A673 (cell line): ENCODE measurements around the gene MLPH. TPM values are rescaled to one million over a fixed set of nuclear protein-coding genes. Genes with fewer than 3 reads are reported as not detected.
A peak's percentile ranks its signal among the peaks of the same experiment; 100 is the strongest.

Experiments
- BruUV-seq: library from RNA; stranded (reverse); fragments of 400-500 nt; replicated peaks from 2 replicates; lab custom pipeline; 2021; lab: Mats Ljungman, UMichigan
- CTCF ChIA-PET: fragments of 300-600 bp; sonication (Branson Sonifier 250); formaldehyde crosslinking; loops from one replicate; lab custom pipeline; 2022; ENCODE audit warnings: antibody characterized with exemption; lab: Charles Lee
- POLR2A ChIA-PET: fragments of 300-600 bp; sonication (Branson Sonifier 250); formaldehyde crosslinking; loops from one replicate; lab custom pipeline; 2022; ENCODE audit warnings: antibody characterized with exemption; ENCODE audit not compliant: low non-redundant PET; lab: Charles Lee
- DNase-seq: peaks from one replicate; pipeline ENCODE4 v3.0.0-alpha.2; 2015; ENCODE audit warnings: low spot score
- H3K27ac ChIP-seq: fragments of 200-600 bp; sonication (generic); 2 replicates; pipeline ENCODE4 v1.5.1; 2016; ENCODE audit warnings: mixed run types, low read depth, mild to moderate bottlenecking, mixed read lengths, antibody characterized with exemption, low read length; ENCODE audit not compliant: poor library complexity, severe bottlenecking
- H3K27me3 ChIP-seq: fragments of 200-600 bp; sonication (generic); replicated peaks from 2 replicates; pipeline ENCODE4 v1.6.1; 2017; ENCODE audit warnings: mixed run types, low read depth, mild to moderate bottlenecking, mixed read lengths, antibody characterized with exemption, low read length; ENCODE audit not compliant: insufficient read depth, poor library complexity
- H3K36me3 ChIP-seq: fragments of 200-600 bp; sonication (generic); 2 replicates; pipeline ENCODE4 v1.6.1; 2016; ENCODE audit warnings: mixed run types, mild to moderate bottlenecking, mixed read lengths, antibody characterized with exemption, low read length; ENCODE audit not compliant: insufficient read depth, poor library complexity, severe bottlenecking
- H3K4me1 ChIP-seq: fragments of 200-600 bp; sonication (generic); 2 replicates; pipeline ENCODE4 v1.6.1; 2017; ENCODE audit warnings: mixed run types, mild to moderate bottlenecking, mixed read lengths, antibody characterized with exemption, low read length; ENCODE audit not compliant: insufficient read depth, poor library complexity, severe bottlenecking
- H3K4me3 ChIP-seq: fragments of 200-600 bp; sonication (generic); 2 replicates; pipeline ENCODE4 v1.5.1; 2016; ENCODE audit warnings: low read depth, mixed run types, mild to moderate bottlenecking, mixed read lengths, low read length; ENCODE audit not compliant: poor library complexity, severe bottlenecking
- H3K9me3 ChIP-seq: fragments of 200-600 bp; sonication (generic); 2 replicates; pipeline ENCODE4 v1.6.1; 2016; ENCODE audit warnings: mixed run types, low read depth, mild to moderate bottlenecking, mixed read lengths, antibody characterized with exemption, low read length; ENCODE audit not compliant: poor library complexity, severe bottlenecking
- EZH2 ChIP-seq: fragments of 200-600 bp; sonication (generic); IDR thresholded peaks from 2 replicates; pipeline ENCODE4 v1.6.1; 2017; ENCODE audit warnings: borderline replicate concordance, low read depth, mild to moderate bottlenecking, mixed read lengths, antibody characterized with exemption, low read length; ENCODE audit not compliant: poor library complexity, severe bottlenecking
- intact Hi-C: fragments of 100-400 bp; cut with micrococcal nuclease; formaldehyde crosslinking; loops from one replicate; pipeline ENCODE4 v1.10.0; 2022; ENCODE audit not compliant: unreplicated experiment
- total RNA-seq: library from RNA; stranded (reverse); gene quantifications from 2 replicates; pipeline ENCODE4 v1.2.3, GENCODE V29; 2021
- TF ChIP-seq, protein P1 (sequence below): fragments of 300-800, 200-600 bp; sonication (generic); conservative IDR thresholded peaks from 2 replicates; pipeline ENCODE4 v1.5.1; 2017; ENCODE audit warnings: low read depth, mild to moderate bottlenecking, antibody characterized with exemption, low read length, moderate library complexity, mixed read lengths

The MLPH gene
- total RNA-seq, 1 experiment from 2014 or later, result not detected

DNA sequence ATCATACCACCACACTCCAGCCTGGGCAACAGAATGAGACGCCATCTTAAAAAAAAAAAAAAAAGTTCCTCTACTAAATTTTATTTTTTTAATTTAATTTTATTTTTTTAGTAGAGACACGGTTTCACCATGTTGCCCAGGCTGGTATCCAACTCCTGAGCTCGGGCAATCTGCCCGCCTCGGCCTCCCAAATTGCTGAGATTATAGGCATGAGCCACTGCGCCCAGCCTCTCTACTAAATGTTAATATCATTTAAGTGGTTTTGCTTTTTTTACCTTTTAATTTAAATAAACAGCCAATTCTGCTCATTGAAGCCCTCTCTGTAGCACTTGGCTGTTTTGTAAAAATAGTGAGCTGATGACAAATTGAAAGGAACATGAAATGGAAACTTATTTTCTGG lies 94.3 kb downstream of the MLPH start:
- no peaks in the 10 kb centered on the region for H3K27me3 ChIP-seq
- intact Hi-C loops, result loop anchor here (5.0 kb wide), 1 partner anchor 166 kb away; no protein-coding TSS in a partner anchor
- no peak for DNase-seq
- ChIA-PET POLR2A (no interaction called here), CTCF (interaction anchor here (0.7 to 1.7 kb wide), 3 partner anchors 9 to 92 kb away, joined by 3 to 6 read pairs (median 5); no protein-coding TSS in a partner anchor)
- H3K9me3 ChIP-seq, result no peaks in the 10 kb centered on the region
- BruUV-seq, result no TSS peak
- TF ChIP-seq, protein P1, sequence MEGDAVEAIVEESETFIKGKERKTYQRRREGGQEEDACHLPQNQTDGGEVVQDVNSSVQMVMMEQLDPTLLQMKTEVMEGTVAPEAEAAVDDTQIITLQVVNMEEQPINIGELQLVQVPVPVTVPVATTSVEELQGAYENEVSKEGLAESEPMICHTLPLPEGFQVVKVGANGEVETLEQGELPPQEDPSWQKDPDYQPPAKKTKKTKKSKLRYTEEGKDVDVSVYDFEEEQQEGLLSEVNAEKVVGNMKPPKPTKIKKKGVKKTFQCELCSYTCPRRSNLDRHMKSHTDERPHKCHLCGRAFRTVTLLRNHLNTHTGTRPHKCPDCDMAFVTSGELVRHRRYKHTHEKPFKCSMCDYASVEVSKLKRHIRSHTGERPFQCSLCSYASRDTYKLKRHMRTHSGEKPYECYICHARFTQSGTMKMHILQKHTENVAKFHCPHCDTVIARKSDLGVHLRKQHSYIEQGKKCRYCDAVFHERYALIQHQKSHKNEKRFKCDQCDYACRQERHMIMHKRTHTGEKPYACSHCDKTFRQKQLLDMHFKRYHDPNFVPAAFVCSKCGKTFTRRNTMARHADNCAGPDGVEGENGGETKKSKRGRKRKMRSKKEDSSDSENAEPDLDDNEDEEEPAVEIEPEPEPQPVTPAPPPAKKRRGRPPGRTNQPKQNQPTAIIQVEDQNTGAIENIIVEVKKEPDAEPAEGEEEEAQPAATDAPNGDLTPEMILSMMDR, result no peak
- TF ChIP-seq EZH2, result no peak
- H3K27ac ChIP-seq, result no peak overlapping the region
- H3K36me3 ChIP-seq, result no peaks in the 10 kb centered on the region
- no peaks in the 10 kb centered on the region for H3K4me1 ChIP-seq
- no peak overlapping the region for H3K4me3 ChIP-seq

DNA sequence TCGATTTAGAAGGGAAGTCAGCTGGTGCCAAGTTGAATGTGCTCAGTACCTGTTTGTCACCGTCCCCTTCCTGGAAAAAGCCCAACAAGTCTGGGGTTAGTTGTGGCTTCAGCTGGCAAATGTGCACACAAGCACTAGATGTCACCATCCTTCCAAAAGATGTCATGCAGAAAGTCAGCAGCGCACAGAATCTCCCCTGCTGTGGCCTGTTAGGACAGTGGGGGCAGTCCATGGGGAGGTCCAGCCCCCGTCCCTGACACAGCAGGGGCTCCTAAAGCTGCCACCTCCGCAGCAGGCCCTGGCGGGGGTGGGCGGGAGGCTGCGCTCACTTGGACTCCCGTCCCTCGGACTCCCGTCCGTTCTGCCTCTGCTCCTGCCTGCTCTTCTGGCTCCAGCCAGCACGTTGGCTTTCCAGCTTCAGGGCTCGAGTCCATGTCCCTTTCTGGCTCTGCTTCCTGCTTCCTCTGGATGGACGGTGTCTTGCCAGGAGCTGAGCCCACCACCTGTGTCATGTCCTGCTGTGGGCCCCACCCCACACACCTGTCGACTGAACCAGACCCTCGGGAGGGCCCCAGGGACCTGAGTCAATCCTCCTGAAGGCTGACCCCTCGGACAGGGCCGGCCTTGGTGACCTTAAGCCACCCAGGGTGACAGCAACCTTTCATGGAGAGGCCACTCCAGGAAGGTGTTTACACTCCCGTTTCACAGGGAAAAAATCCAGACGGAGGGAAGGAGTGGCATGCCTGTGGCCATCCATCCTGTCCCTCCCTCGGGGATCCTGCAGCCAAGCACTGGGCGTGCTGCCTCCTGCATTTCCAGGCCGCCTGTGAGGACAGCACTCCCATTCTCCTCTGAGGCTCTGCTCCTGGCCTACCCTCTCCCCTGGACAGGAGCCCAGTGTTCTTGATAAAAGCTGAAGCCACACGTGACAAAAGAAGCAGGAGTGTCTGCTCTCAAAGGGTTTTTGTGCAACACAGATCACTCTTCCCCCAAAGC lies 95.0 kb downstream of the MLPH start:
- Histone ChIP-seq H3K9me3 (no peaks in the 10 kb centered on the region), H3K27ac (no peak overlapping the region), H3K27me3 (no peaks in the 10 kb centered on the region), H3K4me3 (peak overlapping the region; percentile 13), H3K36me3 (no peaks in the 10 kb centered on the region), H3K4me1 (no peaks in the 10 kb centered on the region)
- CTCF ChIA-PET, result interaction anchor here (0.7 to 1.7 kb wide), 3 partner anchors 10 to 92 kb away, joined by 3 to 6 read pairs (median 5); no protein-coding TSS in a partner anchor
- POLR2A ChIA-PET, result no interaction called here
- DNase-seq, result peak; percentile 63
- no TSS peak for BruUV-seq
- intact Hi-C loops, result loop anchor here (5.0 kb wide), 1 partner anchor 165 kb away; no protein-coding TSS in a partner anchor
- TF ChIP-seq EZH2, result no peak
- TF ChIP-seq, protein P1, result peak; percentile 68

DNA sequence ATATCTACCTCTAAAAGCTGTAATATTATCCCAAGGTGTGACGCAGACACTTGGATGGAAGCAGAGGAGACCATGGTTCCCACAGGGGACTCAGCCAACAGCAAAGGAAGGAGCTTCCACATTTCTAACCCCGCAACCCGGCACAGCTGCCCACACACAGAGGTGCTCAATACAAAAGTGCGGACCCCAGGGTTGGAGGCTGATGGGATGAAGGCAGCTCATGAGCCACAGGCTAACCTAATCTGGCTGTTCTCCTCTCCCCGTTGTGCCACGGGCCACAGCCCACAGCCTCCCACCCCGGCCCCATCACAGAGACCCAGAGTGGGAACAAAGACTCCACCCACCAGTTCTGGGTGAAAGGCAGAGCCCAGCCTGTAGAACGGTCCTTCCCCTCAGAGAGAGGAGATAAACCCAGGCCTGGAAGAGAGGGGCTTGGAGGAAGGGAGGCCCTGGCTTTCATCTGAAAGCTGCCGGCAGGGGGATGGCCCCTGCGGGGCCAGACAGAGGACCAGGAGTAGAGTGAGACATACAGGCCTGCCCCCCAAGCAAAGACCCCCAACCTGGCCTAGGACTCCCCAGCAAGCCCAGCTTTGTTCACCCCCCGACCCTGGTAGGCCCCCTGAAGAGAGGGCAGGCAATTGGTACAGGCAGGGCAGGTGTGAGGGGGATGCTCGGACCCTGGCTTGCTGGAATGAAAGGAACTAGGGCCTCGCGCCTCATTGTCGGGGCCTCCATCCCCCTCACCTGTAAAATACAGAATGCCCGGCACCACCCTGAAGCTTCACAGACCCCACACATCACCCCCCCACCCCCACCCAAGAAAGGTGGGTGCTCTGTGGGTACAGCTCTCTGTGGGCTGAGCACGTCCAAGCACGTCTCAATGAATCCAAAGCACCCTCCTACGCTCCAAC lies 96.6 kb downstream of the MLPH start:
- Histone ChIP-seq H3K9me3 (no peaks in the 10 kb centered on the region), H3K27me3 (no peaks in the 10 kb centered on the region), H3K4me1 (no peaks in the 10 kb centered on the region), H3K36me3 (no peaks in the 10 kb centered on the region), H3K27ac (no peak overlapping the region), H3K4me3 (no peak overlapping the region)
- intact Hi-C loops, result loop anchor here (5.0 kb wide), 1 partner anchor 164 kb away; no protein-coding TSS in a partner anchor
- ChIA-PET CTCF (no interaction called here), POLR2A (no interaction called here)
- TF ChIP-seq, protein P1, result no peak
- no peak for TF ChIP-seq EZH2
- DNase-seq, result no peak
- no TSS peak for BruUV-seq
